Spinal cord (tissue), 10 donors: ENCODE measurements around the gene MAST1. TPM values are rescaled to one million over a fixed set of nuclear protein-coding genes. Genes with fewer than 3 reads are reported as not detected.

Experiments used
- DNase-seq, 6 donors: peaks; one replicate each; pipeline versions ENCODE4 v3.0.0 to v3.0.0-alpha.2; 2013 to 2015; ENCODE audit warnings: low spot score in 6 of 6, low read depth in 4 of 6
- H3K27ac ChIP-seq: one replicate; pipeline ENCODE4 v1.5.1; 2013; ENCODE audit warnings: low read depth, low read length, control low read depth
- H3K27me3 ChIP-seq: one replicate; pipeline ENCODE4 v1.6.1; 2013; ENCODE audit warnings: low read length; ENCODE audit not compliant: control insufficient read depth, insufficient read depth
- H3K36me3 ChIP-seq: one replicate; pipeline ENCODE4 v1.6.1; 2013; ENCODE audit warnings: low read length; ENCODE audit not compliant: control insufficient read depth, insufficient read depth
- H3K4me1 ChIP-seq: one replicate; pipeline ENCODE4 v1.6.1; 2013; ENCODE audit warnings: low read length; ENCODE audit not compliant: control insufficient read depth, insufficient read depth
- H3K4me3 ChIP-seq: one replicate; pipeline ENCODE4 v1.5.1; 2013; ENCODE audit warnings: low read depth, low read length, control low read depth
- H3K9me3 ChIP-seq: one replicate; pipeline ENCODE4 v1.6.1; 2013; ENCODE audit warnings: low read length; ENCODE audit not compliant: control insufficient read depth, insufficient read depth
- WGBS: methylation state at CpG from one replicate; pipeline ENCODE4 v1.1.5; 2013; ENCODE audit warnings: missing lambda C conversion rate; ENCODE audit not compliant: insufficient coverage; 5-methylcytosine and 5-hydroxymethylcytosine counted together
- polyA plus RNA-seq, 2 donors: library from polyadenylated mRNA; unstranded; fragments of 120-200 nt; gene quantifications; one replicate each; pipeline ENCODE4 v1.2.1, GENCODE V29; 2013; ENCODE audit not compliant: insufficient read length in 2 of 2
- total RNA-seq, 2 donors: library from RNA; depleted of rRNA in 1 of 2; stranded (reverse); fragments of 120-200 nt in 1 of 2; fragments of >200 nt in 1 of 2; gene quantifications; one replicate each; pipeline versions ENCODE4 v1.2.3 to v1.2.4, GENCODE V29; 2013 to 2014
- donor health status: healthy.

Gene MAST1
- total and polyA plus RNA-seq, 4 donors, result 12.2 to 112 (median 63.1) TPM

- peak; percentile 92 to 100 (median 98) for DNase-seq
- no peaks in the 10 kb centered on the region for H3K9me3 ChIP-seq
- 0% methylated on average over 49 of the region's 49 CpGs for WGBS
- H3K36me3 ChIP-seq, result peaks cover 32% of the 10 kb centered on the region
- H3K4me1 ChIP-seq, result peaks cover 20% of the 10 kb centered on the region
- H3K4me3 ChIP-seq, result peak within 1 kb of the TSS; percentile 89
- peaks cover 11% of the 10 kb centered on the region for H3K27me3 ChIP-seq
- H3K27ac ChIP-seq, result peak within 1 kb of the TSS; percentile 88
Measured at GRCh38 chr19:12890787-12891552, 52.7 kb downstream of the MAST1 start, which contains the start of gene GCDH. Gene GCDH (plus strand): TSS chr19:12891160. CDS start chr19:12891305, 145 bp downstream.

- H3K27ac ChIP-seq, result no peak overlapping the region
- peak overlapping the region; percentile 89 for H3K4me3 ChIP-seq
Measured at GRCh38 chr19:12891553-12892021, 53.3 kb downstream of the MAST1 start.

GRCh38 chr19:12893582-12893981, 55.3 kb downstream of the MAST1 start:
- no peak for DNase-seq
- Histone ChIP-seq H3K27ac (no peak overlapping the region), H3K9me3 (no peaks in the 10 kb centered on the region), H3K4me3 (no peak overlapping the region), H3K36me3 (peaks cover 56% of the 10 kb centered on the region), H3K27me3 (no peaks in the 10 kb centered on the region), H3K4me1 (peaks cover 17% of the 10 kb centered on the region)
- 100% methylated on average over 4 of the region's 5 CpGs for WGBS

More at GRCh38 chr19:12891553-12892021, 53.3 kb downstream of the MAST1 start:
- WGBS, result 2% methylated on average over 22 of the region's 26 CpGs
- no peak for DNase-seq
- no peaks in the 10 kb centered on the region for H3K9me3 ChIP-seq
- H3K4me1 ChIP-seq, result peaks cover 17% of the 10 kb centered on the region
- H3K36me3 ChIP-seq, result peaks cover 38% of the 10 kb centered on the region
- peaks cover 5% of the 10 kb centered on the region for H3K27me3 ChIP-seq

GRCh38 chr19:12896460-12896859, 58.1 kb downstream of the MAST1 start:
- H3K27ac ChIP-seq, result no peak overlapping the region

GRCh38 chr19:12899891-12900518, 61.7 kb downstream of the MAST1 start:
- WGBS, result 87% methylated on average over 10 of the region's 10 CpGs
- no peak for DNase-seq
- Histone ChIP-seq H3K27me3 (no peaks in the 10 kb centered on the region), H3K4me1 (no peaks in the 10 kb centered on the region), H3K36me3 (peaks cover 57% of the 10 kb centered on the region), H3K4me3 (no peak overlapping the region), H3K27ac (no peak overlapping the region), H3K9me3 (no peaks in the 10 kb centered on the region)

More at GRCh38 chr19:12896460-12896859, 58.1 kb downstream of the MAST1 start:
- no peak for DNase-seq
- Histone ChIP-seq H3K4me1 (peaks cover 9% of the 10 kb centered on the region), H3K9me3 (no peaks in the 10 kb centered on the region), H3K27me3 (no peaks in the 10 kb centered on the region), H3K36me3 (peaks cover 68% of the 10 kb centered on the region), H3K4me3 (no peak overlapping the region)
- whole genome bisulfite sequencing, result 96% methylated on average over 17 of the region's 17 CpGs

GRCh38 chr19:12907166-12907565, 68.9 kb downstream of the MAST1 start:
- Histone ChIP-seq H3K9me3 (no peaks in the 10 kb centered on the region), H3K4me3 (no peak overlapping the region), H3K27ac (no peak overlapping the region), H3K36me3 (peaks cover 15% of the 10 kb centered on the region), H3K27me3 (no peaks in the 10 kb centered on the region), H3K4me1 (peaks cover 13% of the 10 kb centered on the region)
- 89% methylated on average over 9 of the region's 9 CpGs for WGBS
- DNase-seq, result no peak

- H3K27ac ChIP-seq, result peak overlapping the region; percentile 94
- H3K4me3 ChIP-seq, result no peak overlapping the region
- 5% methylated on average over 2 of the region's 4 CpGs for WGBS
- H3K9me3 ChIP-seq, result no peaks in the 10 kb centered on the region
- H3K36me3 ChIP-seq, result no peaks in the 10 kb centered on the region
- peak in 1 of 6 donors; percentile 54 for DNase-seq
- H3K4me1 ChIP-seq, result peaks cover 36% of the 10 kb centered on the region
- no peaks in the 10 kb centered on the region for H3K27me3 ChIP-seq
Measured at GRCh38 chr19:12912571-12912970, 74.3 kb downstream of the MAST1 start.

- no peaks in the 10 kb centered on the region for H3K9me3 ChIP-seq
- H3K4me3 ChIP-seq, result peak overlapping the region; percentile 29
- H3K27me3 ChIP-seq, result no peaks in the 10 kb centered on the region
- H3K36me3 ChIP-seq, result no peaks in the 10 kb centered on the region
- DNase-seq, result peak in 5 of 6 donors; percentile 76 to 96 (median 88)
- peaks cover 36% of the 10 kb centered on the region for H3K4me1 ChIP-seq
- 5% methylated on average over 21 of the region's 22 CpGs for WGBS
- H3K27ac ChIP-seq, result peak overlapping the region; percentile 94
Measured at GRCh38 chr19:12913011-12913561, 74.8 kb downstream of the MAST1 start.

GRCh38 chr19:12913851-12914690, 75.8 kb downstream of the MAST1 start:
- Histone ChIP-seq H3K27me3 (no peaks in the 10 kb centered on the region), H3K4me3 (no peak overlapping the region), H3K27ac (peak overlapping the region; percentile 94), H3K9me3 (no peaks in the 10 kb centered on the region), H3K4me1 (peaks cover 38% of the 10 kb centered on the region), H3K36me3 (no peaks in the 10 kb centered on the region)
- peak in 3 of 6 donors; percentile 7 to 62 (median 49) for DNase-seq
- WGBS, result 35% methylated on average over 8 of the region's 12 CpGs
